Stimulated activated CD8-positive, alpha-beta memory T cell treated with anti-CD3 and anti-CD28 coated beads, Interleukin-7, amount 100 ng/mL, for 48 hours (primary cell): ENCODE data around the gene NTRK1.

Source experiments
- DNase-seq, 2 donors: peaks; one replicate each; pipeline ENCODE4 v3.0.0-alpha.2; 2020; ENCODE audit warnings: low read depth in 1 of 2; ENCODE audit errors: extremely low read depth in 1 of 2

The NTRK1 gene

DNA sequence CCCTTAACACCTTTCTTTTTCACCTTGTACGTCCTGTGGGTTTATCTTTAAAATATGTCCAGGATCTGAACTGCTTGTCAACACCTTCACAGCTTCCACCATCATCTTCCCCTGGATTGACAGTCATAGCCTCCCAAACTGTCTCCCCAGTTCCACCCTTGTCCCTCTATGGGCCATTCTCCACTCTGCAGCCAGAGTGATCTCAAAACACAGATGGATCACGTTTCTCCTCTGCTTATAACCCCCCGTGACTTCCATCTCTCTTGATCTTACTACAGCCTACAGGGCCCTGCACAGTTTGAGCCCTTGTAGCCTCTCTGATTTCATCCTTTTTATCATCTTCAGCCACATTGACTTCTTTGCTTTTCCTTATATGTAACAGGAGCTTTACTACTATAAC is 6.0 kb upstream of the NTRK1 start:
- DNase-seq = no peak

DNA sequence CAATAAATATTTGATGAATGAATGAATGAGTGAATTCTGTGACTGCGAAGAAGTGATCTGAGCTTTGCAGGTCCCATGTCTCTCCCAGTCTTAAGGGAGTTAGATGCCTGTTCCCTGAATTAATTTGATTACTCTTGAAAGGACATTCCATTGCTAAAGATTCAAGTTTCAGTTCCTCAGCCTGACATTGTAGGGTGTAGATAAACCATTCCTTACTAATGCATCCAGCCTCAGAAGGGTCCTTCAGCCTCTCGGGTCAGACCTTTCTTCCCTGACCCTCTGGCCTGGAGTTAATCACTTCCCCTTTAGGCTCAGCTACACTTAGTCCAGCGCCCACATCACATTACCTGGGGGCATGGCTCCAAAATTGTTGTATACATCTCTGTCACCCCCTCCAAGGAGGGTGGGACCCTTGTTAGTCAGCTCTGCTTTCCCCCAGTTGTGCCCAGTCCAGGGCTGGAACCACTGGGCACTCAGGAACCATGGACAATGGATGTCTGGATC is 4.3 kb upstream of the NTRK1 start:
- no peak for DNase-seq

DNA sequence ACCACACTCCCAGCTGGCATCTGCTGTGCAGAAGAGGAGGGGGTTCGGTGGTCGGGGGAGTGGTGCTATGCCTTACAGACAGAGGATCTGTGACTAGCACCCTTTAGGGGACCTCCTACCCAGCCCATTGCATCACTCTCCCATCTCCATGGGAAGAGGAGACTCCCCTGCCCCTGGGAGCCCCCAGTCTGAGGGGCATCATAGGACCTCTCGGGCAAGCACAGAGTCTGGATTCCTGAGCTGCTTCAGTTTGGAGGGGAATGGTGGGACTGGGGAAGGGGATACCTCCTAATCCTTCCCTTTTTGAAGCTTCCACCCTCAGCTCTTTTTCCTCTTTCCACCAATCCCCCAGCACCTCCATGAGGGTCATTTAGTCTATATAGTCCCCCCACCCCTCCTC is 3.1 kb upstream of the NTRK1 start:
- no peak for DNase-seq

DNA sequence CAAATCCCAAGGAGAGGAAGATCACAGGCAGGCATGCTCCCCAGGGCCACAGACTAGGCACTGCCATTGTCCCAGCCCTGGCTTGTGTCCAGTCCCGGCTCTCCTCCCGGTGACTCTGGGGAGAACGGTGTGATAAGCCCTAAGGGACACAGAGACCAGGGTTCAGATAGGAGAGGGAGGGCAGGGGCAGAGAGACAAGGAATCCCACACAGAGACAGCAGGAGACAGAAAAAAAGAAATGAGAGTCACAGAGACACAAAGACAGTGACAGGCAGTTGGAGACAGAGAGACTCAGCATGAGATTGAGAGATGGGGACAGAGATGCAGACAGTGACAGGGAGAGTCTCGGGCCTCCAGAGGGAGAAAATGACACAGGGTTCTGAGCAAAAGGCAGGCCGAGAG is 2.1 kb upstream of the NTRK1 start:
- DNase-seq = no peak

DNA sequence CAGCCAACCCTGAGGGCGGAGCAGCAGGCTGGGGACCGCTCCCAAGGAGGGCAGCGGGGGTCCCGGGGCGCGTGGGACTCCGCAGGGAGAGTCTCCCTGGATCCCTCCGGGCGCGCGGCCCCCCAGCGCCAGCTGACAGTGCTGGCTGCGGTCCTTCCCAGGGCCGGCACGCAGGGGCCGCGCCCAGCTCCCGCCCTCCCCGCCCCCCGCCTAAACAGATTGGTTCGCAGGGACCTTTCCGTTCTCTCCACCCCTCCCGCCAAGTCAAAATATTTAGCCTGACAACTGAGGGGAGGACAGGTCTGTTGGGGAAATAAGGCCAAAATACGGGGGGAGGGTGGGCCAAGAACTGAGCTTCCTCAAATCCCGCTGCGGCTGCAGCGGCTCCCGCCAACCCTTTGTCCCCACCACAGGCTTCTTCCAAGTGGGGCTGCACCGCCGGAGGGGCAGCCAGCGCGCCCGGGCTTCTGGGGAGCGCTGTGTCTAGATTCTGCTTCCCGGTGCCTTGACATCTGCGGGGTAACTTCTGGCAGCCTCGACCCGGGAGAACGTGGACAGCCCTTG is 1.6 kb upstream of the NTRK1 start, which contains the start of gene INSRR:
INSRR (minus strand) TSS at position 159 of the 564 bp plus-strand sequence. CDS start 496 bp downstream, outside the sequence.
- no peak for DNase-seq

DNA sequence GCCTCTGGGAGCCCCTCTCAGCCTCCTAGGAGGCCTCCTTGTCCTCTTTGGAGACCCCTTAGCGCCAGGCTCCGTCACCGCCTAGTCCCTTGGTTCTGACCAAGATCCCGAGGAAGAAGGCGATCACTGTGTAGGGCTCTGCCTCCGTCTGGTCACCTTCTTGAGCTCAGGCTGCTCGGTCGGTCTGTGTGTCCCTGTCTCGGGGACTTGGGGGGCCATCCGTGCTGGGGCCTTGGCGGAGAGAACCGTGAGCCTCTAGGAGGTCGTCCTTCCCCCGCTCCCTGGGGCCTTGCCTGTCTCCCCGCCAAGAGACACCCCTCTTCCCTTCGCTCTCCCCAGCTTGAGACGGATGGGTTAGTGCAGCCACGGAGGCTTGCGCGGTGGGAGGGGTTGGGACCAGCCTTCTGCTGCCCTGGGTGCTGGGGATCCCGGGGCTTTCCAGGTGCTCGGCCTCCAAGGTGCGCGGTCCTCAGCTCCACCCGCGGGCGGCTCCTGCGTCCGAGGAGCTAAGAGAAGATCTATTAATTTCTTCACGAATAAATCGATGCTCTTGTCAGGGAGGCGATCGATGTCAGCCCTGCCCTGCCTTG is 1.0 kb upstream of the NTRK1 start:
- DNase-seq = no peak

DNA sequence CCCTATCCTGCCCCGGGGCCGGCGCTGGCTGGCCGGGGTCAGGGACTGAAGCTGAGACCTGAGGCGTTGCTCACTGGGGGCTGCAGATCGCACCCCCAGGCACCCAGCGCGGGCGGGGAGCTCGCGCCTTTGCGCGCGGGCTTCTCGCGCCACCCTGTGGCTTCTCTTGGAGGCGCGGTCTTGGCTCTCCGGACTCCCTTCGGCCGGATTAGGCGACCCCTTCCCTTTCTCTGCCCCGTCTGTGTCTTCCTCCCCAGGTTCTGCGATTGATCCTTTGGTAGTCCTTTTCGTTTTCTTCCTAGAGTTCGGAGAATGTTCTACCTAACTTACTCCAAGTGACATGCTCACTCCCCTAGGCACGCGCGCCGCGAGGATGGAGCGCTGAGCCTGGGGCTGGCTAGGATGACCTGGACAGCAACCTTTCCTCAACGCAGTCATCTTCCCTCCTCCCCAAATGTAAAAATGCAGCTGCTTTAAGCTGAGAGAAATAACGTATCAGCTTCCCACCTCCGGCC is 495 bp upstream of the NTRK1 start:
- peak in 1 of 2 donors; percentile 30 for DNase-seq

DNA sequence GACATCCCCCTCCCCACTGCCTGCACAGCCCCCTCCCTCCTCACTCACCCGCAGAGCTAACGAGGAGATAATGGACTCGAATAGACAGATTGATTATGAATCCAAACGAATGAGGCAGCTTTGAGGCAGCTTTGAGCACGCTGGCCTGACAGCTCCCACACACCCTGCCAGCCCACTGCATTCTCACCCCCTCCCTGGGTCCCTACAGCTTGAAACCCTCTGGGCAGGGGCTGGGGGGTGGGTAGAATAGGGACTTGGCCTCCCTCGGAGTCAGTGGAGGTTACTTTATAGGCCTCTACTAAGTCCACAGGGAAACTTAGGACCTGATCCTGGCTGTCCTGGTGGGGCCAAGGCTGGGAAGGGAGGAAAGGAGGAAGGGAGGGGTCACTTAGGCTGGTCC is 1.9 kb downstream of the NTRK1 start:
- no peak for DNase-seq

DNA sequence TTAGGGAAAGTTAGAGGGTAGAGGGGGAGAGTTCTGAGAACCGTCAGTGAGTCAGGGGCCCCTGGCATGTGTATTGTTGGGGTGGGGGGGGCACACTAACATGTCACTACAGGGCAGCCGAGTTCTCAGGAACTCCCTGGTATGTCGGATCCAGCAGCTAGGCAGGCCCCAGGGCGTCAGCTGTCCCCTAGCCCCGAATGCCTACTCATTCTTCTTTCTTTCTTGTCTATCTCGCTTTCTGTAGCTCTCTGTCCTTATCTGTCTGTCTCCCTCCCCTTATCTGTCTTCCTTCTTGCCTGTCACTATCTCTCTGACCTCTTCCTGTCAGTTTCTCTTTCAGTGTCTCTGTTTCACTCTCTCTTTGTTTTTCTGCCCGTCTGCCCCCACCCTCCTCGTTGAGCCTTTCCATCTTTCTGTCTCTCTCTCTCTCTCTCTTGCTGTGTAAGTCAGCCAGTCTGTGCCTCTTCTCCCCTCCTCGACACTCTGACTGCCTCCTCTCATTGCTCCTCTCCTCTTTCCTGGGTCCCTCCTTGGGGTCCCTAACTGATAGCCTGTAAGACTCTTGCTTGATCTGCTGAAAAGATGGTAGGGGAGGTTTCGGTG is 2.4 kb downstream of the NTRK1 start:
- peak in 1 of 2 donors; percentile 61 for DNase-seq

DNA sequence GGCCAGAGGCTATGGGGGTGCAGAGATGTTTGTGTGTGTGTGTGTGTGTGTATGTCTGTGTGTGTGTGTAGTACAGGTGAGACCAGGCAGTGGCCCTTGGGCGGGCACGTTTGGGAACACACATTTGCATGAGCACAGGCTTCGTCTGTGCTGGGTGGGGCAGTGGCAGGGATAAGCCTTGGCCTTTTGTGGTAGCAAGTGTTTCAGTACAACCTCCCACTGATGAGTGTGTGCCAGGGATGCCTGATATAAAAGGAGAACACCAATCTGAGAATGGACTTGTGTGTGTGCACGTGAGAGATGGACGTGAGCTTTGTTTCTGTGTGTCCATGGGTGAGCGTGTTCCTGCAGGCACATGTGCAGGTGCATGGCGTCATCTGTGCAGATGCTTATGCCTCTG is 3.0 kb downstream of the NTRK1 start:
- no peak for DNase-seq

DNA sequence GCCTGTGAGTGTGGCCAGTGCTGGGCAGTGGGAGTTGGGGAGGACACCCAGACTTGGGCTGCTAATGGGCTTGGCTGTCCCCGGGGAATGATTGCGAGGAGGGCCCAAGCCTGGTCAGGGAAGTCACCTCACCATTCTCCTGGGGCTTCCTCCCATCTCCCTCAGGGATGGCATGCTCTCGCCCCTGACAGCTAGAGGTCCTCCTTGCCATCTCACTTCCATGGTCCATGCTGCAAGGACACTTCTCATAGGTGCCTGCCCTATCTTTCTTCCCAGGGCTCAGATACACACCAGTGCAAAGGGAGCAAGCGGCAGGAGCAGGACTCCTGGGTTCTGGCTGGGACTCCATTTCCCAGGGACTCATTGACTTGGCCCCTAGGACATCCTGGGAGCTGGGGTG is 4.1 kb downstream of the NTRK1 start:
- DNase-seq = no peak

DNA sequence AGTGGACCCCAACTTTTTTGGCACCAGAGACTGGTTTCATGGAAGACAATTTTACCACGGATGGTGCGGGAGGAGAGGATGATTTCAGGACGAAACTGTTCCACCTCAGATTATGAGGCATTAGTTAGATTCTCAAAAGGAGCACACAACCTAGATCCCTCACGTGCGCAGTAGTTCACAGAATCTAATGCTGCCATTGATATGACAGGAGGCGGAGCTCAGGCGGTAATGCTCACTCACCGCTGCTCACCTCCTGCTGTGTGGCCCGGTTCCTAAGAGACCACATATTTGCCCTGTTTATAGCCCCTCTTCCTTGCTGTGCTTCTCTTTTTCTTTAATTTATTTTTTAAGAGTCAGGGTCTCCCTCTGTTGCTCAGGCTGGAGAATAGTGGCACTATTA is 4.6 kb downstream of the NTRK1 start:
- no peak for DNase-seq

DNA sequence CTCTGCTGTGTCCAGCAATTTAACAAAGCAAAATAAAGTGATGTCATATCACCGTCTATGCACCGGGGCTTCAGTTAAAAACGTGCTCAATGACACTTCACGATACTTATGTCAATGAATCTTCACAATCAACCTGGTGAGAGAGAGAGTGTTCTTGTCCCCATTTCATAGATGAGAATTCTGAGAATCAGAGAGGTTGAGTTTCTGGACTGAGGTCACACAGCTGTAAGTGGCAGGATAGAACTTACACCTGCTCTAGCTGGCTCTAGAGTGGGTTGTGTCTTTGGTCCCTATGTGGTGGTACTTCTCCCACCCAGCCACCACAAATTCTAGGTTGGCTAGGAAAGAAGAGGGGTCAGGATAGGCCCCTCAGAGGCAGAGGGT is 5.2 kb downstream of the NTRK1 start:
- DNase-seq = no peak

DNA sequence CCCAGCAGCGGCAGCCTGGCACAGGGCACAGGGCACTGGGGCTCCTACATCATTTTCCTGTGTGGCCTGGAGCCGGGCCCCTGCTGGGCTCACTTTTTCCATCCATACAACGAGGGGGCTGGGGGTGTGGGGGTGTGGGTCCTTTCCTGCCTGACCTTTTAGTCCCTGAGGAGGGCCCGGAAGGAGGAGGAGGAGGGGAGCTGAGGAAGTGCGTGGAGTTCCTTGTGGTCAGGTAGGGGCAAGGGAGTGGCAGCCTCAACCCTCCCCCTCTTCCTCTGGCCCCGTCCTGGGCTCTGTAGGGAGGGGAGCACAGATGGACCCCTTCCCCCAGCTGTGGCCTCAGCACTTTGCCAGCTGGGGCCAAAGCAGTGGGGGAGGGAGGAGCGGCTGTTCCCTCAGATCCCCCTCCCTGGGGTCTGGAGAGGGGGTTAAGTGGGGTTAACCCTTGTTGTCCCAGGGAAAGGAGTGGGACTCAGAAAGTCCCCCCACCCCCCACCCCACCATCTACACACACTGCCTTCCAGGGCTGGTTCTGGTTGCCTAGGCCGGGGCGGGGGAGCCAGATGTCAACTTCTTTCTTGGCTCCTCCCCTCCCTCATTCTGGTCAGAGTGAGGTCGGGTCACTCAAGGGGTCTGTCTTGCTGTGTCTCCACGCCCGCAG is 5.7 kb downstream of the NTRK1 start:
- DNase-seq = no peak

DNA sequence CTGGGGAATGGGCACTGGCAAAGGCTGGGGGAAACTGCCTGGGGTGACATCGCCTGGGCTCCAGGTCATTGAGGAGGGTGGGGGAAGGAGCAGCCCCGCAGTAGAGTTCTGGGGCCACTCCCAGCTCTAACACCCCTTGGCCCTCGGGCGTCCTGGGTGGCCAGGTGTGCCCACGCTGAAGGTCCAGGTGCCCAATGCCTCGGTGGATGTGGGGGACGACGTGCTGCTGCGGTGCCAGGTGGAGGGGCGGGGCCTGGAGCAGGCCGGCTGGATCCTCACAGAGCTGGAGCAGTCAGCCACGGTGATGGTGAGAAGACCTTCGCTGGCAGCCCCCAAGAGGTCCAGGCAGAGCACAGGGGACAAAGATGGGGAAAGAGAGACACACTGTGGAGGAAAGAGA is 7.7 kb downstream of the NTRK1 start:
- no peak for DNase-seq

DNA sequence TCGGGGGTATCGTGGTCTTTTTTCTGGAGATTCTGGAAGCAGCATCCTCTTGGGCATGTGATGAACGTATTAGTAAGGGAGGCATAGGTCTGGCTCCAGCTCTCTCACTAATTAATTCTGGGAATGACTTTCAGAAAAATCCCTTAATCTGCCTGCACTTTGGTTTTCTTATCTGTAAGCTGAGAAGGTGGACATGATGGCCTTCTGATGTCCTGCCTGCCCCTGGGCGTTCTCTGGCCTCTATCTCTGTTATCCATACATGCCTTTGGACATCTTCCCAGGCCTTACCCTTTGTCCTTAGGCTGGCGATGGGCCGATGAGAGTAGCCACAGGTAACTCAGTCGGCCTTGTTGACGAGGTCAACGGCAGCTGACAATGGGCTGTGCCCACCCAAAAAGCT is 8.8 kb downstream of the NTRK1 start:
- no peak for DNase-seq

DNA sequence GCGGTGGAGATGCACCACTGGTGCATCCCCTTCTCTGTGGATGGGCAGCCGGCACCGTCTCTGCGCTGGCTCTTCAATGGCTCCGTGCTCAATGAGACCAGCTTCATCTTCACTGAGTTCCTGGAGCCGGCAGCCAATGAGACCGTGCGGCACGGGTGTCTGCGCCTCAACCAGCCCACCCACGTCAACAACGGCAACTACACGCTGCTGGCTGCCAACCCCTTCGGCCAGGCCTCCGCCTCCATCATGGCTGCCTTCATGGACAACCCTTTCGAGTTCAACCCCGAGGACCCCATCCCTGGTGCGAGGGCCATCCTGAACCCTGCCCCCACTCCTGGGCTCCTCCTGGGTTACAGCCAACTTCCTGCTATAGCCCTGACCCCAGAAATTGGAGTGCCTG is 13.0 kb downstream of the NTRK1 start:
- no peak for DNase-seq

DNA sequence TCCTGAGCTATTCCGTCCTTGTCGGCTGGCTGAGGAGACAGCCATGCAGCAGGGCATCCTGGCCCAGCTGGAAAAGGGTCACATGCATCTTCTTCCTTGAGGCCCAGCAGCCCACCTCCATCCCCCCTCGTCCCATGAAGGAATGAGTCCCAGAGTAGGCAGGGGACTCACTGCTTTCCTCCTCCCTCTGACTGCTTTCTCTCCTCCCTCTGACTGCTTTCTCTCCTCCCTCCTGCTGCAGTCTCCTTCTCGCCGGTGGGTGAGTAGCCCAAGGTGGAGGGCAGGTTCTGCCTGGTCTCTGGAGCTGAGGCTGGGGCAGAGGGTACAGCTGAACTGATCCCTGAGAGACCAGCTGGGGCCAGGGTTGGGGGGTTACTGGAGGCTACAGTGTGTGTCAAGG is 13.5 kb downstream of the NTRK1 start:
- DNase-seq = no peak

DNA sequence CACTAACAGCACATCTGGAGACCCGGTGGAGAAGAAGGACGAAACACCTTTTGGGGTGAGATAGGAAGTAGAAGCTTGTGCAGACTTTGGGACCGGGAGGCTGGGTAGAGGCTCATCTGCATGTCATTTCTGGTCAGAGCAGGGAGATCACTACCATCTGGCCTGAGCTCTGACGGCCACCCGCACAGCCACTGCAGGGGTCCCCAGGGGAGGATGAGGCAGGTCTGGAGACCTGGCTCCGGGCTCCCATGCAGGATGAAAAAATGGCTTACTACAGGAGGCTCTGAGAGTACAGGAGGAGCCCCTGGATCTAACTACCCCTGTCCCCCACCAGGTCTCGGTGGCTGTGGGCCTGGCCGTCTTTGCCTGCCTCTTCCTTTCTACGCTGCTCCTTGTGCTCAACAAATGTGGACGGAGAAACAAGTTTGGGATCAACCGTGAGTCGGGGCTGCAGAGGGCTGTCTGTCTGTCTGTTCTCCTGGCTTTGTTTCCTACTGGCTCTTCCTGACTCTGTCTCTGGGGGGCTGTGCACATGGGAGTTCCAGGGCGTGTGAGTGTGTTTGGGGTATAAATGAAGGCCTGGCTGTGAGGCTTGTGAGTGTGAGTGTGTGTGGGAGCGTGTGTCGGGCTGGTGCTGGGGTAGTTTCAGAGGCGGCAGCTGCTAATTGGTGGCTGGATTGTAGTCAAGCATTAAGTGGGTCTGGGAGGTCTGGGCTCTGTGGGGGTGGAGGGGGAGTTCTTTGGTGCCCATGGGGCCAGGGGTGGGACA is 14.1 kb downstream of the NTRK1 start:
- no peak for DNase-seq

DNA sequence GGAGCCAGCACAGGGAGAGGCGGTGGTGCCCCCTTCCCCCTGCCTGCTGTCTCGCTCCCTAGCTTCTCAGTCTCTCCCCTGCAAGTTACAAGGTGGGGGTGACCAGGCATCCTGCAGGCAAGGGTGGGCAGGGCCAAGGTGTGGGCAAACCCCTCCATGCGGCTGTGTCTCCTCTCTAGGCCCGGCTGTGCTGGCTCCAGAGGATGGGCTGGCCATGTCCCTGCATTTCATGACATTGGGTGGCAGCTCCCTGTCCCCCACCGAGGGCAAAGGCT is 14.6 kb downstream of the NTRK1 start:
- DNase-seq = no peak

DNA sequence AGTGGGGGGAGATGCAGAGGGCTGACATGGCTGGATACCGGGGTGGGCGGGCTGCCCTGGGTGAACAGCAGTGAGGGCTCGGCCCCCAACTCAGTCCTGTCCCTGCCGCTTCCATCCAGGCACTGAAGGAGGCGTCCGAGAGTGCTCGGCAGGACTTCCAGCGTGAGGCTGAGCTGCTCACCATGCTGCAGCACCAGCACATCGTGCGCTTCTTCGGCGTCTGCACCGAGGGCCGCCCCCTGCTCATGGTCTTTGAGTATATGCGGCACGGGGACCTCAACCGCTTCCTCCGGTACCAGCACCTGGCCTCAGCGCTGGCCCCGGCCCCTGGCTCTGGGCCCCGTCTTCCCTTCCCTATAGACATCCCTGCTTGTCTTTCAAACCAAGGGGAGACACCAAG is 15.6 kb downstream of the NTRK1 start:
- DNase-seq = no peak
